HG03571 (cell line): ENCODE results near the gene ZFAND3.
"Not testable (repeated sequence)": the region's sequence is repeated elsewhere in the genome, so short reads cannot be mapped to it uniquely, and the experiment has no call there.

Experiments used
- ATAC-seq: cut with Tn5 transposase; IDR thresholded peaks from one replicate; pipeline ENCODE4 v1.9.1; 2021; ENCODE audit not compliant: unreplicated experiment

The ZFAND3 gene

DNA sequence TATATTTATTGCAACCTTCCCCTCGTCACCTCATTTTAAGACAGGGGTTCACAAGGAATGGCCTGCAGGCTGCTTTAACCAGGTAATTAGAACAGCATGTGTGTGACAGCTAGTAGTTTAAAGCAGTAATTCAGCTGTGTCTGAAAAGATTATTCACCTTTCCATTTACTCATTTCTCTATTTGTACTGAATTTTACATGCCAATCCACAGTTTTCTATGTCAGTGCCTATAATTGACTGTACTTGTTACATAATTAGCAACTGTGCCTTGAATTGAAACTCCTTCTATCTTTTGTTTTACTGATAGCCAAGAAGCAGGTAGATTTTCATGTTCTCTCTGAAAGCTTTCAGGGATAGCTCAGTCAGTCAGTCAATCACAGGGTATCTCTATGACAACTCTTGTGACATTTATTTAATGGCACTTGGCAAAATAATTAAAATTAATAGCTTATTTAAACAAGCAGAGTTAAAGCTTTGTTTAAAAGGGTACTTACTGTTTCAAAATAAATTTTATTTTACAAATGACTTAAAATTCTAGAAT lies 214.0 kb downstream of the ZFAND3 start:
- no peak for ATAC-seq

DNA sequence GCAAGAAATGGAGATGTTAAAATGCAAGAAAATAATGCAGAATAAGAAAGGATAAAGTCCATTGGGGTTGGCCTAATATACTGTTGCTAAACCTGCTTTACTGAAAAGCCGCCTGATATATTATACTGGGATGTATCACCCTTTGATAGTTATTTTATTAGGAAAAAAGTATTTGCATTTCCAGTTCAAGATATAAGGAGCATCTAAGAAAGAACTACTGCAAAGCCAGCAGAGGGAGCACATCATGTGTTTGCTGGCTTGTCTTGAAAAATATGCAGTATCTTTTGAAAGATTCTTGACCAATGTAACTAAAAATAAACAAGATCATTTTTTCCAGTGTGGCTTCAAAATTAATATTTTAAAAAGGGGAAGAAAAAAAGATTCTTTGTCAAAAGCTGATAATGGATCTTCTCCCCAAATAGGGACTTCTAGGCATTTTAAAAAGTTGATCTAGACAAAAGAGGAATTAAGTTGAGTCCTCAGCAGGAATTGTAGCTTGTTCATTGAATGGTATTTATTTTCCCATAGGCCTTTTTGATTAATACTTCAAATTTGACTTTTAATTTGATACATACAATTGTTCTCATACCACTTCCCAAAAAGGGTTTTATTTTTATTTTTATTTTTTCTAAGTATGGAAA lies 214.9 kb downstream of the ZFAND3 start:
- ATAC-seq = no peak

DNA sequence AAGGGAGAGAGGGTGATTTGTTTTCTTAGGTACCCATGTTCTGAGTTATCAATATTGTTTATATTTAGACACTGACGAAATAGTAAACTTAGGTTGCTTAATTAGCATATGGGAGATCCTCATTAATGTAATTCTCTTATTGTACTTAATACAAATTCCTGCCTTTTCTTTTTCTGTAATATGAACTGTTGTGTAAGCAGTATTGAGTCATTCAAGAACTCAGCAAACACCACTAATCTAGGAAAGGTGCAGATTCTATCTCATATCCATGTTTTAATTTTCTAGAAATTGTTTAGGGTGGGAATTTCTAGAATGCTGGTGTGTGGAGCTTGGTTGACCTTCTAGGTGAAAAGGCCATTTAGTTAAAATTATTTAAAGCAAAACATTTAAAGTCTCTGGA lies 216.0 kb downstream of the ZFAND3 start:
- no peak for ATAC-seq

DNA sequence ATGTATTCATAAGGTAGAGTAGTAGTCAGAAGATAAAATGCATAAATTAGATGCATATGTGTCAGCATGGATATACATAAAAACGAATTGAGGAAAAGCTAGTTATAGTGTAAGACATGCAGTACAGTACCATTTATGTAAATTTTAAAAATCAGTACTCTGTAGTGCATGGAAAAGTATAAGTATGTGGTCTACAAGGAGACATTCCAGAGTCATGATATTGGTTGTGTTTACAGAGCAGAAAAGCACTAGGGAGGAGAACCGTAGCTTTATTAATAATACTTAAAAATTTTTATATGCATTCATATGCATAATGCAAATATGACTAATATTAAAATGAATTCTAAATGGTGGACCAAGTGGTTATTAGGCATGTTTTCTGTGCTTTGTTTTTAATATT lies 220.0 kb downstream of the ZFAND3 start:
- ATAC-seq = no peak

DNA sequence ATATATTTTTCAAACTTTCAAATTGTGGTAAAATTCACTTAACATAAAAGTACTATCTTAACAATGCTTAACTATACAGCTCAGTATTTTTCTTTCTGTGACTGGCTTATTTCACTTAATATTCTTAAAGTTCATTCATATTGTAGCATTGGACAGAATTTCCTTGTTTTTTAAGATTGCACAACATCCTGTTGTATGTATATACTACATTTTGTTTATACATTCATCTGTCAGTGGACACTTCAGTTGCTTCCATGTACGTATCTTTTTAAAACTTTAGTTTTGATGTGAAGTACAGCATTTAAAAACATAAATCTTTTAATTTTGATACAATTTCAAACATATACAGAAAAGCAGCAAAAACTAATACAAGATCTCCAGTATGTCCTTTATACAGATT lies 220.7 kb downstream of the ZFAND3 start:
- ATAC-seq = no peak

DNA sequence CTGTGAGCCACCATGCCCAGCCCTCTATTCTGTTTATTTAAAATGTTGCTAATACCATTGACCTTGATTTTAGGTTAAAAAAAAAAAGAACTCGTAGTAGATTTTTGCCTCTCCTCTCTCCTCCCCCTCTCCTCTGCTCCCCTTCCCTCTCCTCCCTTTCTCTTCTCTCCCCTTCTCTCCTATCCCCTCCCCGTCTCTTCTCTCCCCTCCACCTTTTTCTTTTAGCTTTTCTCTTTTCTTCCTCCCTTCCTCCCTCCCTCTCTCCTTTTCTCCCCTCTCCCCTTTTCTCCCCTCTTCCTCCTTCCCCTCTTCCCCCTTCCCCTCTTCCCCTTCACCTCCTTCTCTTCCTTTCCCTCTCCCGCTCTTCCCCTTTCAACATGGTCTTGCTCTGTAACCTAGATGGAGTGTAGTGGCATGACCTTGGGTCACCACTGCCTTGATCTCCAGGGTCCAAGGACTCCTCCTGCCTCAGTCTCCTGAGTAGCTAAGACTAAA lies 223.8 kb downstream of the ZFAND3 start:
- ATAC-seq = no peak

DNA sequence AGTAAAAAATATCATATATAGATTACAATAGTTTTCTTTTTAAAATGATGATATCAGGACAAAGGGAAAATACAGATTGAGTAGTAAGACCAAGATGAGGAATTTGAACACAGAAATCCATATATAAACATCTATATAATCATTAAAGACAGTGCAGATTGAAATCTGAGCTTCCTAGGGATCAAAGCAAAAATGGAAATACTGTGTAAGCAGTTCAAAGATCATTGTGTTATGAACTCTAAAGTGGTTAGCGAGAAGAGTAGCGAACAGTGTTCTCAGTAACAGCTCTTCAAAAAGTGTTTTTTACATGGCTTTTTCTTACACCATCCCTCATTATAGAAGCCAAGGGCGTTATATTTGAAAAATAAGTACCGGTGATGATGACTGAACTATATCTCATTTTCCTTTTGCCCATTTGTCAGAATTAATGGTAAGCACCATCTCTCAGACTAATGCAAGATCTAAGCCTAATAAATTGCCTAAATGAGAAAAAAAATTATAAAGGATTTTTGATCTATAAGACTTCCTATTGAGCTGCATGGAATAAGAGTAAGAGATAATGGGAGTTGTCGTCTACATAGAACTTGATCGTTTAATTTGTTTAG lies 226.3 kb downstream of the ZFAND3 start:
- ATAC-seq = no peak

DNA sequence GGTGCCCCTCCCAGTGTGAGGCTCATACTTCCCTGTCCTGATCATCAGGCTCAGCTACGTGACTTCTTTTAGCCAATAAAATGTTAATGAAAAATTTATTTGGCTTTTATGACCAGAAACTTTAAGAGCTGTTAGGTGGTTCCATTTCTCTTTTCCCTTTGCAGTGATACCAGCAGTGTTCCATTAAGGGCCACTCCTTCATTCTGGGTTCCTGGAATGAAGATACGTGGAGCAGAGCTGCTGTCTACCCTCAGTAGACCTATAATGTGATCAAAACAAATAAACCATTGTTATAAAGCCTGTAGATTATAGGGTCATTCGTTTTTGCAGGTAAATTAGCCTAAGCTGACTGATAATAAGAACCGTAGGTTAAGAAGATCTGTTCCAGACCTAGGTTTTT lies 228.0 kb downstream of the ZFAND3 start:
- ATAC-seq = no peak

DNA sequence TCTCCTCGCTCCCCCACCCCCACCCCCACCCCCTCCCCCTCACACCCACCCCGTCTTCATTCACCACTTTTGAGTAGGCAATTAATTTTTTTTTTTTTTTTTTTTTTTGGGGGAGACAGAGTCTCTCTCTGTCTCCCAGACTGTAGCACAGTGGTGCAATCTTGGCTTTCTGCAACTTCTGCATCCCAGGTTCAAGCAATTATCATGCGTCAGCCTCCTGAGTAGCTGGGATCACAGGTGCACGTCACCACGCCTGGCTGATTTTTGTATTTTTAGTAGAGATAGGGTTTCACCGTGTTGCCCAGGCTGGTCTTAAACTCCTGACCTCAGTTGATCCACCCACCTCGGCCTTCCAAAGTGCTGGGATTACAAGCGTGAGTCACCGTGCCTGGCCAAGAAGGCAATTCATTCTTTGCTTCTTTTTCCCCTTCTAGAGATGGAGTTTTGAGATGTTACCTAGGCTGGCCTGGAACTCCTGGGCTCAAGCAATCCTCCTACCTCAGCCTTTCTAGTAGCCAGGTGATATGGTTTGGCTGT lies 230.4 kb downstream of the ZFAND3 start:
- not testable (repeated sequence) for ATAC-seq

DNA sequence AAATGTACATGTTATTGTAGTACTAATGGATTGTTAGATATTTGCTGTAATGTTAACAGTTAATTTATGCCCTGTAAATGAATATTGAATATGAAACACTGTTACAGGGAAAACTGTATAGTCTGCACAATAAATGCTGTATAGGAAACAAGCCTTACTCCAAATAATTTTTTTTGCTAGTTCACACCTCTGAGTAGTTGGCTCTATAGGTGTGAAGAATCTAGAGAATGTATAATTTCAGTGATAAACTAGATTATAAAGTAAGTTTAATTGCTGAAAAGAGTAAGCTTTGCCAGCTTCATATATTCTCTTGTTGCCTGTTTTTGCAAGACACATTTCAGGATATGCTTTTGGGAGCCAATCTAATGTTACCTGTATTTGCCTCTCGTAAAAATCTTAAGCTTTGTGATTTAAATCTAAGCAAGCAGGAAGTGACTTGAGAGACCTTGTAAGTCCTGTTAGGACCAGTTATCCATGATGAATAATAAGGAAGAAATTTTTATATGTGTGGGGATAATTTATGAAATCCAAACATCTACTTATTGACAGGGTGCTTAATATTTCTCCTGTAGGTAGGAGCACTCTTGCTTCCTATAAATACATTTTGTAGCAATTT lies 232.4 kb downstream of the ZFAND3 start:
- ATAC-seq = no peak

DNA sequence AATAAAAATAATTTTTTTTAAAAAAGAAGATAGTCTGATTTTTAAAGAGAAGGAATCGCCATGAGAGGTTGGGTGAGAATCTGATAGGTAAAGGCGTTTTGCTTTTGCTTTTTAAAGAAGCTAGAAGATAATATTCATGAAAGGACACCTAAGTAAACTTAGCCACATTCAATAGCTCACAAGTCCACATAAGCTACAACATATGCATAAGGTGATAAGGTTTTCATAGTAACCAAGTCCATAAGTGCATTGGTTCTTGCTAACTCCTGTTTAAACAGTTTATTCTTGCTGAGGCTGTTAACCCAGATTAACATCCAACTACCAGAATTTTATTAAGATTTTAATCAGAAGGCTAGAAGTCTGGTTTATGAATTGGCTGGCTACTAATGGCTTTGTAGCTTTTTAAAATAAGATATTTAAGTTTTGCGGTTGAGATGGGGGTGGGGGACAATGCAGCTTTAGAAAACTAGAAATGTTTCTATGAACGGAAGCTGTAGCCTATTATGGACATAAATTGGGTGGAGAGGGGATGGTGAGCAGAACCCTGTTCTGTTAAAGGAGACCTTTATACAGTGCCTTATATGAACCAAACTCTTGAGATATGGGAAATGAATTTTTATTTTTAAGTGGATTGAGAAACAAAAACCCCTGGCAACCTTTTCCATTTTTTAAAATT lies 235.1 kb downstream of the ZFAND3 start:
- ATAC-seq = no peak

DNA sequence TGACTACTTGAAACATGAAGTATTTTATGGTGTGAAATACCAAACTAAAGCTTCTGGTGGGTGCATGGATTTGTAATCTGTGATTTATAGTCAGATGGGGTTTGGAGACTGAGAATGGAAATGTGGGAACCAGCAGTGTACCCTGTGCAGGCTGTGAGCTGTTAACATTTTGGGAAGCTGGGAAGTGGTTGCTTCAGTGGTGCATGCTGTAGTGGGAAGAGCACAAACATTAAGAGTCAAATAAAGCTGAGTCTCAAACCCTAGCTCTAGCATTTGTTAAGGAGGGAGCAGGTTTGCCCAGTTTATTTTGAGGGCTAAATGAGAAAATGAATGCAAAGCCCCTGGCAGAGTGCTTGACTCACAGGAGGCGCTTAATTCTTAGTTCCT lies 235.7 kb downstream of the ZFAND3 start:
- no peak for ATAC-seq

DNA sequence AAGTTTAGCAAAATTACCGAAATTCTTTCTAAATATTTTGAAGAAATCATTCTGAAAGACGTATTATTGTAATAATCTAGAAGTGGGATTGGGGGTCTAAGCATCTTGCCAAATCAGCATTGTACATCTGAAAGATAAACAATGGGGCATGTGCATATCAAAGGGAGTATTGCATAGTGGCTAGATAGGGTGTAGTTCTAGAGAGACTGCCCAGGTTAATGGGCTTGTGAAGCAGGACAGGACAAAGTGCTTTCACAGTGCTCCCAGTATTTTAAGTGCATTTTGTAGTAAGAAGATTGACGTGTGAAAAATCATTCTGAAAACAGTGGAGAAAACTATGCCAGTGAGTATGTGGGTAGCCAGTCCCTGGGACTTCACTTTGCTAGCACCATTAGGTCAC lies 236.8 kb downstream of the ZFAND3 start:
- ATAC-seq = no peak

DNA sequence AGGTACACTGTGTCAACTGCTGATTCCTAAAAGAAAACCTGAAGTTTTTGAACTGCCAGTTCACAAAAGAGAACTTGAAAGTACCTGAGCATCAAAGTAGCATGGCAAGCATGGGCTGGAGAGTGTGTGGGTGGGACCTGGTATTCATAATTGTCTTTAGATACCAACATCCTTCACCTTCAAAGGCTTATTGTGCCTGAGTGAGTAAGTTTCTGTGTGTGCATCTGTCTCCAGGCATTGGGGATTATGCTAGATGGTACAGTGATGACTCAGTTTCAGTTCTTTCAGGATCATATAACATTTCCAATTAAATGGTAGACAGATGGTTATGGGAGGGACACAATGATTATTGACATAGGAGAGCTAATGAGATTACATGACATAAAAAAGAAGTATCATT lies 238.5 kb downstream of the ZFAND3 start:
- ATAC-seq = no peak

DNA sequence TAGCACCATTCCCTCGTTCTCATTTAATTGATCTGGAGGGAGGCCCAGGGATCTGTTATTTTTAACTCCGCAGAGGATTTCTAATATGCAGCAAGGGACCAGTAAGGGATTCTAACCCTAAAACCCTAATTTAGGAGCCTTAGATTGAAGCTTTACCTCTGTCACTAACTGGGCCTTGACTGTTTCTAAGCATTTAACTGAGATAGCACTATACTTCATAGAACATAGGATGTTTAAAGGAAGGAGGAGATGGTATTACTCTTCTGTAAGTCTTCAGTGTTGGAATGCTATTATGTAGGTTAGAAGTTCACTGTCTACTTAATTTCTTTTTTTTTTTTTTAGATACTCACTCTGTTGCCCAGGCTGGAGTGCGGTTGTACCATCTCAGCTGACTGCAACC lies 242.5 kb downstream of the ZFAND3 start:
- ATAC-seq = no peak

DNA sequence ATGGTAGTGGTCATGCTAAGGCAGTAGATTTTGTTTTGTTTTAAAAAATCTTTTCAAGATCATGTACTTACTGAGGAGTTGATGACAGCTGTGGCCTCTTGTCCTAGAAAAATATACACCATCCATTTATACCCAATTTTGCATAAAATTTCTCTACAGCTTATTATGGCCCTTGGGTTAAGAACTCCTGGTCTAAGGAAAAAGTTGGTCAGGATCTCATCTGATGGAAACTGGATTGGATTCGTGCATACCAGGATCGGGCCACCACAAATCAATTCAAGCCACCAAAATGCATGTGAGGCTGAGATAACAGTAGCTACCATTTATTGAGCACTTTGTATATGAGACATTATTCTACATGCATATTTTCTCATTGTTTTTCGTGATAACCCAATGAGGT lies 244.4 kb downstream of the ZFAND3 start:
- no peak for ATAC-seq

DNA sequence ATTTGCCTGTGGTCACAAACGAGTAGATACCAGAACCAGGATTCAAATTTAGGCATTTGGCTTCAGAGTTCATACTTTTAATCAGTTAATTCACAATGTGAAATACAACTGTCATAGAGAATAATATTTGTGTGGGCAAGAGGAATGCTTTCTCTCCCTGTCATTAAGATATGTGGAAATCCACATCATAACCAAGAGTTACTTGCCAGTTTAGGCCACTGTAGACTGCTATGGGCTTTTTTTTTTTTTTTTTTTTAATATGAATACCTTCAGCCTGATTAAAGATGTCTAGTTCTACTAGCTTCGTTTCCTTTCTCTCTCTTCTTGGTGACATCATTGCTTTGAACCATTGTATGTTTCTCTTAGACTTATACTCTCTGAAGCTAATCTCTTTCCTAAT lies 244.9 kb downstream of the ZFAND3 start:
- ATAC-seq = no peak

DNA sequence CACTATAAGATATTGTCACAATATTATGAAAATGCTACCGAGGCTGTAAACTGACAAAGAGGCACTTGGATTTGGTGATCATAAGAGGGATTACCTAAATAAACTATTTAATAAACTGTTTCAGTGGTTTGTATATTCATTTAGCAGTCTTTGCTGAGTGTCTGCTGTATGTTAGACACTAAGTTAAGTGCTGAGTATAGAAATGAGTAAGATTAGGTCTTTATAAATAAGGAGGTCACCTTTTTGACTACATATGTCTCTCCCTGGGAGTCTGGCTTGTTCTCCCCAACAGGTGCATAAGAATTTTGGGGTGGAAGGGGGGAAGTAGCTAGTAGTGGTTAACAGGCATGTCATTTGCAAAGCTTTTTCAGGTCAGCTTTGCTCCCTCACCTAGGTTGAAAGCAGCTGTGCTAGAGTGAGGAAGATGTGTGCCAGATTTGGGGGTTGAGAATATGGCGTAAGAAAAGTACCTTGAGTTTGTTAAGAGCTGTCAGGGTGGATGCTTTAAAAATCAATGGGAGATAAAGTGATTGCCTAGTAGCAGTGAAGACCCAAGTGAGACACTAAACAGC lies 246.3 kb downstream of the ZFAND3 start:
- no peak for ATAC-seq

DNA sequence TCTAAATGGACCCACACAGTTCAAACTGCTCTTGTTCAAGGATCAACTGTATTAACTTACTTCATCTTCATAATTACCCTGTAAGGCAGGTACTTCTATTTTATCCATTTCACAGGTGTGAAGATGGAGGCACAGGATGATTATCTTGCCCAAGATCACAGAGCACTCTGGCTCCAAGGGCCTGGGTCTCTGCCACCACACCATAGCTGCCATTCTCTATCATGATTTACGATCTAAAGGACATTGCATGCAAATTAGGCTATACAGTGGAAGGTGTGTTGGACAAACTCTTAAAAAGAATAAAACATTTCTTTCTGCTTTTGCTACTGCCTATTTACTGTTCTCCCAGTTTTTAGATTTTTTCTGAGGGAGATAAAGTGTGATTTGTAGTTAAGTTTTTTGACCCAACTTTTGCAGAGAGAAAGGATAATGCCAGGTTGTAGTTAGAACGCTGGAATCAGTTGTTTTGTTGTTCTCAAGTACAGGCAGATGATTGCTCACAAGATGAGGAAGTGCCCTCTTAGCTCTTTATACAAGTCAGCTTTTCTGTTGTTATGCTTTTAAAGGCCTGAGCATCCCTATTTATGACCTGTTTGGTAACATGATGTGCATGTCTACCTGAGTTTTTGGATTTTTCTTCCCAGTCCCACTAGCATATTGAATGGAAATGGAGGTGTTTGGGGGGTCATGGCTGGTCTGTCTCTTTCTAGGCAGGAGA lies 247.9 kb downstream of the ZFAND3 start:
- no peak for ATAC-seq

DNA sequence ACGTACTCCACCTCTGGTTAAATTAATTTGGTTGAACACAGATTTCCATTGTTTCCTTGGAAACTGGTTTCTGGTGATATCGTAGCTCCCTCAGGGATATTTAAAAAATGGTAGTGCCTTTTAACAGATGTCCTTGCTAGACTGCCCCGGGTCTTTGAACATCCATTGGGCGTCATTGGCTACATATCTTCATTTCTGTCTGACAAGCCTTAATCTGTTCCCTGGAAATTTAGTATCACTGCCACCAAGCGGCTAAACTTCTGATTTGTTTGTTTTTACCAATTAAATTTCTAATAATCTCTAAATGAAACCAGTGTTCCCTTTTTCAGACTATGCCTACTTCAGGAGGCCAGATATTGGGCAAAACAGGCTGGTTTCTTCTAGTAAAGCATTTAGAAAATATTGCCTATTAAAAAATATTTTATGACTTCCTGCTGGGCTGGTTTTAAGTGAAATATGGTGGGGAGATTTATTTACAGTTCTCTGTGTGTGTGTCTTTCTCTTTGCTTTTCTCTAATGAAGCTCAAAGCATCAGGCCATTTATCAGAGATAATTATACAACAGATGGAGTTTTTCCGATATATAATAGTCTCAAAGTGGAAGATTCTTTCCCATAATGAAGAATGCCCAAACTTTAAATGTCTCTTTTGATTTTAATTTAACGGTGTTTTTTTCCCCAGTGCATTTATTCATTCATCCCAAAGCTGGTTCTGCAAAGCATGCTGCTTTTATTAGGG lies 249.5 kb downstream of the ZFAND3 start:
- no peak for ATAC-seq
